NCI-H526 (cell line): ENCODE data around the gene SCN1B.

Source experiments
- DNase-seq, 2 experiments: peaks; one replicate each; lab custom pipeline; 2025; lab: John Stamatoyannopoulos, UW

Gene SCN1B

GRCh38 chr19:35053667-35054293 is 23.5 kb downstream of the SCN1B start:
- DNase-seq: no peak

GRCh38 chr19:35054626-35055025 is 24.4 kb downstream of the SCN1B start:
- DNase-seq: no peak

- DNase-seq: peak; percentile 41 to 81
Observed at GRCh38 chr19:35055715-35056179, 25.5 kb downstream of the SCN1B start.

DNA sequence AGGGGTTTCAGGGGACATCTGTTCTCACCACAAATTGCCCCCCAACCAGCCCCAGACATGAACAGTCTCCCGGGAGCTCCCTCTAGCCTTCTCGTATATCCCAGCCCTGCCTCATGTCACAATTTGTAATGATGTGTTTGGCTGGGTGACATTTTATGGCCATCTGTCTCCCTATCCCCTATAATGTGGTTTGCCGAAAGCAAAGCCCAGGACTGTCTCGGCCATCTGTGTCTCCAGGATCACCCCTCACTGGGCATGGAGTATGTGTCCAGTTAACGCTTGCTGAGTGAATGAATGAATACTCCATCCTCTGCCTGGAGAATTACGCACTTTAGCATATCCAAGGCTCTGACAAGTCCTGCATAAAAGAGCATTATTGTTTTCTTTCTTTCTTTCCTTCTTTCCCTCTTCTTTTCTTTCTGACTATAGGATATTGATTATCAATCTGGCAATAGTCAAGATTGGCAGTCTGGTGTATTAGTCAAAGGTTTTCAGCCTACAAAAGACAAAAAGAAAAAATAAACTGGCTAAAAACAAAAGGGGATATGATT is 26.3 kb downstream of the SCN1B start:
- DNase-seq: no peak

DNA sequence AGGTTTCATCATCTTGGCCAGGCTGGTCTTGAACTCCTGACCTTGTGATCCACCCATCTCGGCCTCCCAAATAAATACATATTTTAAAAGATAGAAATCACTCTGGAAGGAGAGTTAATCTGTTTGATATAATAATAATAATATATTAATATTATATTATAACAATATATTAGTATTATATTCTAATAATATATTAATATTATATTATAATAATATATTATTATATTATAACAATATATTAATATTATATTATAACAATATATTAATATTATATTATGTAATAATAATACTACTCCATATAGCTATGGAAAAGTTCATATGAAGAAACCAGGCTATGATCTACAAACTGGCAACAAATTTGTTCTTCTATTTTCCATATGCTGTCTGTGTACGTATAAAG is 28.1 kb downstream of the SCN1B start:
- DNase-seq: no peak

- DNase-seq: no peak
Observed at GRCh38 chr19:35059006-35059798, 28.9 kb downstream of the SCN1B start.

DNA sequence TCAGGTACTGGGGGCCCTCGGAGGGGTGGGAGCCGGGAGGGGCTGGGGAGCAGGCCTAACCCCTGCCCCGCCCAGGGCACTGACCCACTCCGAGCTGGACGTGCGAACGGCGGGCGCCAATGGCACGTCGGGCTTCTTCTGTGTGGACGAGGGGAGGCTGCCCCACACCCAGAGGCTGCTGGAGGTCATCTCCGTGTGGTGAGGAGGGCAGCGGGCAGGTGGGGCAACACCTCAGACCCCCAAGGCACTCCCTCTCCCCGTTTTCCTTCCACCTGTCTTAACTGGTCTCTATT is 29.5 kb downstream of the SCN1B start:
- no peak for DNase-seq

DNA sequence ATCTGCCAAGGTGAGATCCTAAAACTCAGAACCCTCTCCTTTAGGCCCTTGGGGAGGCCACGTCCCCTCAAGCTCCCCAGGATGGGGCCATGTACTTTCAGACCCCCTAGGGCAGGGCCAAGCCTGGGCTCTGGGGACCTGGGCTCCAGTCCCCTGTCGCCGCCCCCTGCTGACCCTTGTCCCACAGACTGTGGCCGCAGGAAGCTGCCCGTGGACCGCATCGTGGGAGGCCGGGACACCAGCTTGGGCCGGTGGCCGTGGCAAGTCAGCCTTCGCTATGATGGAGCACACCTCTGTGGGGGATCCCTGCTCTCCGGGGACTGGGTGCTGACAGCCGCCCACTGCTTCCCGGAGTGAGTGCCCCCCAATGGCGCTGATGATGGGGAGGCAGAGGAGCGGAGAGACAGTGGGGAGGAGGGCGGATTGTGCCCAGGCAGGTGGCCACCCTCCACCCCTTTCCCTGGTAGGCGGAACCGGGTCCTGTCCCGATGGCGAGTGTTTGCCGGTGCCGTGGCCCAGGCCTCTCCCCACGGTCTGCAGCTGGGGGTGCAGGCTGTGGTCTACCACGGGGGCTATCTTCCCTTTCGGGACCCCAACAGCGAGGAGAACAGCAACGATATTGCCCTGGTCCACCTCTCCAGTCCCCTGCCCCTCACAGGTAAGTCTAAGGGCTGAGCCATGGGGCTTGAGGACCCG is 30.0 kb downstream of the SCN1B start:
- no peak for DNase-seq

DNA sequence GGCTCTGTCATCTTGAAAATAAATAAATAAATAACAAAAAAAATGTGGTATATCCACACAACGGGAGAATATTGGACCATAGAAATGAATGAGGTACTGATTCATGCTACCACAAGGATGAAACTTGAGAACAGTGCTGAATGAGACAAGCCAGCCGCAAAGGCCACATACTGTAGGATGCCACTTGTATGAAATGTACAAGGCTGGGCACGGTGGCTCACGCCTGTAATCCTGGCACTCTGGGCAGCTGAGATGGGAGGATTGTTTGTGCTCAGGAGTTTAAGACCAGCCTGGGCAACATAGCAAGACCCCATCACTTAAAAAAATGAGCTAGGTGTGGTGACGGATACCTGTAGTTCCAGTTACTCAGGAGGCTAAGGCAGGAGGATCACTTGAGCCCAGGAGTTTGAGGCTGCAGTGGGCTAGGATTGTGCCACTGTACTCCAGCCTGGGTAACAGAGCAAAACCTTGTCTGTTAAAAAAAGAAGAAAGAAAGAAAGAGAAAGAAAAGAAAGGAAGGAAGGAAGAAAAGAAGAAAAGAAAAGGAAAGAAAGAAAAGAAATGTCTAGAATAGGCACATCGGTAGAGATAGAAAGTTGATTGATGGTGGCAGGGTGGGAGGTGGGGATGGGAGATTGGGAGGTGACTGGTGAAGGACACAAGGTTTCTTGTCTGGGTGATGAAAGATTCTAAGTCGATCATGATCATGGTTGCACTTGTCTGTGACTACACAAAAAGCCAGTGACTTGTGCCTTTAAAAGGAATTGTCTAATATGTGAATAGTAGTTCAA is 31.5 kb downstream of the SCN1B start:
- DNase-seq: no peak

DNA sequence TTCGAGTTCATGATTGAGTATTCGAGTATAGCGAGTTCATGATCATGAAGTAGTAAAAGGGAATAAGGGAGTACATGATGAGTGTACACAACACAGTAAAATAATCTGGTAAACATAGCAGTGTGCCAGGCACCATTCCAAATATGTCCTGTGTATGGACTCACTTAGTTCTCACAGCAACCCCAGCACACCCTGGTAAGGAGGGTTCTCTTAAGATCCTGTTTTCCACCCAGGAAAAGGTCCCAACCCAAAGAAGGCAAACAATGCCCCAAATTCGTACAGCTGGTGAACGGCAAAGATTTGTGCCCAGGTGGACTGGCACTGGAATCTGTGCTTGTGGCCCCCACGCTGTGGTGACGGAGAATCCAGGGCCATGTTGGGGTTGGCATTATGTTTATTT is 32.7 kb downstream of the SCN1B start:
- DNase-seq: no peak

GRCh38 chr19:35063940-35064818 is 33.9 kb downstream of the SCN1B start:
- DNase-seq: no peak

- no peak for DNase-seq
Observed at GRCh38 chr19:35065574-35065973, 35.3 kb downstream of the SCN1B start.

DNA sequence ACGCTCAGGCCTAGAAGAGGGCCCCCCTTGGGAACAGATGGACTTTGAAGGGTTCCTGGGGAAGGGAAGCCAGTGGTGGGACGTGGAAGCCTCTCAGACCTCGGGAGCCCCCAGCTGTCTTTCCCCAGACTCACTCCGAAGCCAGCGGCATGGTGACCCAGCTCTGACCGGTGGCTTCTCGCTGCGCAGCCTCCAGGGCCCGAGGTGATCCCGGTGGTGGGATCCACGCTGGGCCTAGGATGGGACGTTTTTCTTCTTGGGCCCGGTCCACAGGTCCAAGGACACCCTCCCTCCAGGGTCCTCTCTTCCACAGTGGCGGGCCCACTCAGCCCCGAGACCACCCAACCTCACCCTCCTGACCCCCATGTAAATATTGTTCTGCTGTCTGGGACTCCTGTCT is 35.9 kb downstream of the SCN1B start:
- DNase-seq: no peak

- DNase-seq: peak; percentile 94 to 97
Observed at GRCh38 chr19:35066691-35067563, 36.7 kb downstream of the SCN1B start.

GRCh38 chr19:35068941-35069634 is 38.8 kb downstream of the SCN1B start:
- no peak for DNase-seq

DNA sequence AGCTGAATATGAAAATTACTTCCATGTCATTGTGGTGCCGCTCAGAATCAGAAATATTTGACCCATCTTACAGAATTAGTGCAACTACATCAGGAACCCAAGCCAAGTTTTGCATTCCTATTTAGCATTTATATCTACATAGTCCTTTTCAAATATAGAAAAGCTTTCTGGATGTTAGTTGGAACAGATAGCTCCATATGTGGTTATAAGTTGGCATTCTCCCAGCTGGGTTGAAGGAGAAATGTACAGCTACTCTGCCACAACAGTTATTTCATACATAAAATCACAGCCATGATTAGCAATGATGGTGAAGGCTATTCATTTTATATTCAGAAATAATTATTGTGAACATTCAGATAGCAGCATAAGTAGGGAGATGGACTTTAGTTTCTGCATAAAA is 39.4 kb downstream of the SCN1B start:
- DNase-seq: no peak

DNA sequence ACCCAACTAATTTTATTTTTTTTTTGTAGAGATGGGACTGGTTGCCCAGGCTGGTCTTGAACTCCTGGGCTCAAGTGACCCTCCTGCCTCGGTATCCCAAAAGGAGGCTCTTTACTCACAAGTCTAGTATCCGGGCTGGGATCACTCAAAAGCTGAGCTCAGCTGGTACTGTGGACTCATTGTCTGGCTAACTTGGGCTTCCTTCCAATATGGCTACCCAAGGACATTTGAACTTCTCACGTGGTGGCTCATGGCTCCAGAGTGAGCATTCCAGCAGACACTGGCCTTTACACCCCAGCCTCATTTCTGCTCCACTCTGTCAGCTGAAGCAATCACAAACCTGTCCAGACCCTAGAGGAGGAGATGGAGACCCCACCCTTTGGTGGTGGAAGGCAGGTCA is 40.2 kb downstream of the SCN1B start:
- no peak for DNase-seq

- no peak for DNase-seq
Observed at GRCh38 chr19:35073516-35073915, 43.2 kb downstream of the SCN1B start.

DNA sequence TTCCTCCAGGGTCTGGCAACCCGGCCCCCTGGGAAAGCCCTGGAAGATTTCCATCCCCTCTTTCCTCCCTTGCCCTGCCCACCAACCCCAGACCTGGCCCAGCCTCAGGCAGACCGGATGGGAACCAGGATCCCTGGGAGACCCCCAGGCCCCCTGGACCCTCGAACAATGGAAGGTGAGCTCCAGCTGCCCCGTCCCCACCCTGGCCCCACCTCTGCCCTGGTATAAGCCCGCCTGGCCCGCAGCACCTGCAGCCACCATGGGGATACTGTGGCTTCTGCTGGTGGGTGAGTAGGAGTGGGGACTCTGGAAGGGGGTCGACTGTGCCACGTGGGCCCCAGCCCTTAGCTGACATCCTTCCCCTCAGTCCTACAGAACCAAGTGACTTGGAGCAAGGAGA is 43.7 kb downstream of the SCN1B start:
- DNase-seq: no peak
